Activated CD8-positive, alpha-beta memory T cell treated with anti-CD3 and anti-CD28 coated beads, Interleukin-2, amount 50 U/mL, for 24 hours (primary cell): Measurements from ENCODE around the gene ARL5C.

Experiments used
- DNase-seq: peaks from one replicate; pipeline ENCODE4 v3.0.0-alpha.2; 2020; ENCODE audit errors: extremely low read depth

ARL5C gene

DNA sequence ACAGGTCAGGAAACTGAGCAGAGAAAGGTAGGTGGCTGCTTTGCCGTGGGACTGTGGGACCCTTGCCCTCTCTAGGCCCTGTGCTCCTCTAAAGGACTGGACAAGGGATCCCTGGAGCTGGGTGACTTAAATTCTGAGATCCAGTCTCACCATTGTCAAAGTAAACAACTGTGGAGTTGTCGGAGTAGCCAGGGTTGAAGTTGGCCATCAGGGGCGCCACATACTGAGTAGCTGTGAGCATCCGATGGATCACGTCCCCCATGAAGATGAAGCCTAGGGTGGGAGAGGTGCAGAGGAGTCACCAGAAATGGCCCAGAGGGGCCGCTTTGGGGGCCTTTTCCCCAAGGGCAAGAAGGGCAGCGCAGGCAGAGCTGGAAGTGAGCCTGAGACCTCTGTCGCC lies 58.0 kb downstream of the ARL5C start:
- DNase-seq = no peak

DNA sequence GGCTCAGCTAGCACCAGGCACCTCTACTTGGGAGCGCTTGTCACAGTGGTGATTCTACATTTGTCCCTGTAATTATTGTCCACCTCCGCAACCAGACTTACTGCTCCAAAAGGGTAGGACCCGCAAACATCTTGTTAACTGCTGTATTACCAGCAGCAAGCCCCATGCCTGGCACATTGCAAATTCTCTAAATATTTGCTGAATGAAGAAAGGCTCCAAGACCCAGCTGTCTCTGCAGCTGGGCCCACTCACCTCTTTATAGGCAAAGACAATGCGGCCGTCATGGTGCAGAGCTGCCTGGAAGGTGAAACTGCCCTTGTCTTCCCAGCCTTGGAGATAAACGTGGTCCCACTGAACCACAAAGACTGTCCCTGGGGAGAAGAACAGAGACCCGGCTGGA lies 58.8 kb downstream of the ARL5C start:
- no peak for DNase-seq
